Measurements from ENCODE around the gene HPCAL1.

- no peak for TF ChIP-seq CTCF (IDR thresholded peaks at IDR 0.05)
- TF ChIP-seq POLR2A (IDR thresholded peaks at IDR 0.05): no peak
Observed at GRCh38 chr2:10398496-10398895, 95.8 kb downstream of the HPCAL1 start.

Measured in body of pancreas (tissue), 4 donors.